HL-60 (cell line): ENCODE measurements around the gene SOX14.

Experiments
- DNase-seq, 2 experiments: peaks; one replicate each; pipeline ENCODE4 v3.0.0-alpha.2; 2010 to 2020; ENCODE audit warnings: low read depth in 1 of 2, low spot score in 1 of 2
- H3K27ac ChIP-seq: fragments of 250-450 bp; sonication (Bioruptor Pico); replicated peaks from 2 replicates; pipeline ENCODE4 v1.5.1; 2020; ENCODE audit warnings: mild to moderate bottlenecking, moderate library complexity
- H3K27me3 ChIP-seq: fragments of 250-450 bp; sonication (Bioruptor Pico); 2 replicates; pipeline ENCODE4 v1.5.1; 2021; ENCODE audit warnings: mild to moderate bottlenecking, moderate library complexity; ENCODE audit not compliant: insufficient read depth, poor library complexity, severe bottlenecking
- H3K4me3 ChIP-seq: replicated peaks from 2 replicates; pipeline ENCODE4 v1.5.1; 2011; ENCODE audit warnings: mild to moderate bottlenecking, control low read depth, low read length; ENCODE audit not compliant: insufficient read depth
- CTCF ChIP-seq: IDR thresholded peaks from one replicate; pipeline ENCODE4 v1.5.1; 2011; ENCODE audit warnings: low read length, control low read depth, inconsistent platforms; ENCODE audit not compliant: insufficient read depth
- GABPA ChIP-seq: IDR thresholded peaks from 2 replicates; pipeline ENCODE4 v1.6.1; 2012; ENCODE audit warnings: low read depth
- POLR2AphosphoS5 ChIP-seq: IDR thresholded peaks from 2 replicates; pipeline ENCODE4 v1.6.1; 2012; ENCODE audit warnings: low read depth
- REST ChIP-seq: IDR thresholded peaks from 2 replicates; pipeline ENCODE4 v1.6.1; 2012; ENCODE audit warnings: low read depth; ENCODE audit not compliant: insufficient replicate concordance
- SPI1 ChIP-seq: IDR thresholded peaks from 2 replicates; pipeline ENCODE4 v1.6.1; 2012; ENCODE audit warnings: low read depth, mild to moderate bottlenecking, borderline replicate concordance

SOX14 gene

GRCh38 chr3:137807998-137808397 lies 43.9 kb downstream of the SOX14 start:
- no peak for DNase-seq
- H3K4me3 ChIP-seq: no peak overlapping the region
- peaks cover 4% of the 10 kb centered on the region for H3K27me3 ChIP-seq
- H3K27ac ChIP-seq: no peak overlapping the region
- no peak for TF ChIP-seq POLR2AphosphoS5
- TF ChIP-seq GABPA: no peak
- no peak for TF ChIP-seq SPI1
- TF ChIP-seq REST: no peak
- no peak for TF ChIP-seq CTCF

- Histone ChIP-seq H3K27ac (no peak overlapping the region), H3K4me3 (no peak overlapping the region), H3K27me3 (peaks cover 6% of the 10 kb centered on the region)
- DNase-seq: no peak
- TF ChIP-seq GABPA (no peak), SPI1 (no peak), POLR2AphosphoS5 (no peak), CTCF (no peak), REST (no peak)
Observed at GRCh38 chr3:137809509-137809908, 45.4 kb downstream of the SOX14 start.

- Histone ChIP-seq H3K27me3 (peaks cover 6% of the 10 kb centered on the region), H3K27ac (no peak overlapping the region), H3K4me3 (no peak overlapping the region)
- TF ChIP-seq GABPA: no peak
- no peak for TF ChIP-seq REST
- no peak for TF ChIP-seq SPI1
- TF ChIP-seq POLR2AphosphoS5: no peak
- no peak for TF ChIP-seq CTCF
- no peak for DNase-seq
Observed at GRCh38 chr3:137812023-137812422, 47.9 kb downstream of the SOX14 start.
